K562 (cell line): ENCODE measurements around the gene SLC6A20. TPM values are rescaled to one million over a fixed set of nuclear protein-coding genes. Genes with fewer than 3 reads are reported as not detected.

Experiments
- ATAC-seq: fragments of 200-7000 bp; cut with Tn5 transposase; 3 replicates; pipeline ENCODE4 v1.9.1; 2020; ENCODE audit warnings: moderate library complexity
- BruUV-seq: library from RNA; stranded (reverse); fragments of 400-500 nt; replicated peaks from 2 replicates; lab custom pipeline; 2021; lab: Mats Ljungman, UMichigan
- CTCF ChIA-PET: fragments of 300-600 bp; formaldehyde crosslinking; extraction: SDS; loops from one replicate; lab custom pipeline; 2021; ENCODE audit warnings: low intra/inter-chr PET ratio; lab: Yijun Ruan, JAX
- POLR2A ChIA-PET: fragments of 300-600, 350-650 bp; sonication (Branson Sonifier 250); formaldehyde crosslinking; extraction: SDS; loops from one replicate; lab custom pipeline; 2021; ENCODE audit warnings: antibody characterized with exemption, inconsistent platforms; lab: Yijun Ruan, JAX
- DNase-seq, 4 experiments: peaks; one replicate each; pipeline versions ENCODE4 v3.0.0 to v3.0.0-alpha.2; 2011 to 2018; ENCODE audit warnings: low spot score in 3 of 4, mixed read lengths in 3 of 4; ENCODE audit errors: extremely low read depth in 1 of 4
- FAIRE-seq: peaks from 2 replicates; lab custom pipeline; 2011; peaks lifted over from hg19 to GRCh38; lab: Jason Lieb, UNC
- H2AFZ ChIP-seq: 2 replicates; pipeline ENCODE4 v1.6.0; 2011; ENCODE audit warnings: low read depth, low read length, control low read depth, inconsistent platforms
- H3K27ac ChIP-seq: fragments of 200-600 bp; 3 replicates; pipeline ENCODE4 v1.8.0; 2011; ENCODE audit warnings: low read depth, mild to moderate bottlenecking, control low read depth, inconsistent platforms, low read length, moderate library complexity, mixed read lengths; ENCODE audit errors: extremely low read depth
- H3K27me3 ChIP-seq, 2 experiments: fragments of 300-600 bp in 1 of 2; 2 replicates in 1 of 2; 3 replicates in 1 of 2; pipeline versions ENCODE4 v1.6.0 to v1.8.0; 2011; ENCODE audit warnings: inconsistent platforms in 2 of 2, low read length in 2 of 2, mild to moderate bottlenecking in 1 of 2, mixed read lengths in 1 of 2, moderate library complexity in 1 of 2; ENCODE audit not compliant: control insufficient read depth in 2 of 2, insufficient read depth in 2 of 2
- H3K36me3 ChIP-seq: fragments of 300-600 bp; 3 replicates; pipeline ENCODE4 v1.8.0; 2011; ENCODE audit warnings: mild to moderate bottlenecking, low read length, inconsistent platforms; ENCODE audit not compliant: control insufficient read depth, insufficient read depth
- H3K4me1 ChIP-seq, 2 experiments: fragments of 200-600 bp in 1 of 2; replicated peaks in 1 of 2; 2 replicates in 1 of 2; 3 replicates in 1 of 2; pipeline versions ENCODE4 v1.5.1 to v1.8.0; 2011; ENCODE audit warnings: inconsistent platforms in 2 of 2, low read length in 2 of 2, mild to moderate bottlenecking in 1 of 2, mixed read lengths in 1 of 2, moderate library complexity in 1 of 2; ENCODE audit not compliant: control insufficient read depth in 2 of 2, insufficient read depth in 2 of 2
- H3K4me2 ChIP-seq: 2 replicates; pipeline ENCODE4 v1.6.1; 2011; ENCODE audit warnings: low read length, control low read depth, inconsistent platforms, mixed read lengths; ENCODE audit not compliant: insufficient read depth
- H3K4me3 ChIP-seq: fragments of 200-600 bp; sonication (generic), shearing (Covaris generic); 2 replicates; pipeline ENCODE4 v1.5.1; 2016; ENCODE audit warnings: control low read depth, inconsistent platforms
- H3K79me2 ChIP-seq: fragments of 200-600 bp; 3 replicates; pipeline ENCODE4 v1.8.0; 2011; ENCODE audit warnings: low read length, inconsistent platforms; ENCODE audit not compliant: control insufficient read depth, insufficient read depth
- H3K9ac ChIP-seq, 2 experiments: 2 replicates each; pipeline versions ENCODE4 v1.6.0 to v1.6.1; 2011; ENCODE audit warnings: low read depth in 2 of 2, low read length in 2 of 2, control low read depth in 1 of 2, inconsistent platforms in 1 of 2, mild to moderate bottlenecking in 1 of 2, mixed read lengths in 1 of 2; ENCODE audit not compliant: insufficient read depth in 1 of 2
- H3K9me1 ChIP-seq: one replicate; pipeline ENCODE4 v1.6.0; 2011; ENCODE audit warnings: inconsistent platforms, mild to moderate bottlenecking, low read length, moderate library complexity; ENCODE audit not compliant: control insufficient read depth, insufficient read depth
- H3K9me3 ChIP-seq: replicated peaks from 2 replicates; pipeline ENCODE4 v1.5.1; 2011; ENCODE audit warnings: low read depth, low read length, inconsistent platforms; ENCODE audit not compliant: control insufficient read depth, insufficient read depth
- H4K20me1 ChIP-seq: replicated peaks from 2 replicates; pipeline ENCODE4 v1.6.1; 2011; ENCODE audit warnings: low read length, inconsistent platforms, mixed read lengths; ENCODE audit not compliant: control insufficient read depth, insufficient read depth
- JUNB ChIP-seq: fragments of 450-650 bp; formaldehyde crosslinking; conservative IDR thresholded peaks from 2 replicates; pipeline ENCODE4 v1.4.0; 2020; ENCODE audit warnings: mild to moderate bottlenecking
- POLR2AphosphoS5 ChIP-seq: IDR thresholded peaks from 2 replicates; pipeline ENCODE4 v1.6.1; 2011; ENCODE audit warnings: mild to moderate bottlenecking, low read depth, low read length, moderate library complexity; ENCODE audit not compliant: control insufficient read depth, insufficient read depth
- UBTF ChIP-seq, 2 experiments: IDR thresholded peaks; 2 replicates each; pipeline ENCODE4 v1.6.1; 2012; ENCODE audit warnings: improper control_type of control experiment in 2 of 2, low read depth in 2 of 2, low read length in 2 of 2, borderline replicate concordance in 1 of 2
- ZFPM2 ChIP-seq: fragments of 250-450 bp; sonication (Bioruptor Pico); IDR thresholded peaks from 2 replicates; pipeline ENCODE4 v1.5.1; 2022; ENCODE audit warnings: mild to moderate bottlenecking
- ZNF764 ChIP-seq: fragments of 250-450 bp; sonication (Bioruptor Pico); IDR thresholded peaks from 2 replicates; pipeline ENCODE4 v1.4.0; 2020; ENCODE audit warnings: low read depth, mild to moderate bottlenecking, moderate library complexity
- WGBS: fragments of 100-300 bp; shearing (Covaris generic); methylation state at CpG from one replicate; pipeline ENCODE4 v1.1.6; 2016; ENCODE audit warnings: low coverage, mixed read lengths; ENCODE audit not compliant: insufficient coverage; ENCODE audit errors: missing lambda C conversion rate; 5-methylcytosine and 5-hydroxymethylcytosine counted together
- in situ Hi-C: fragments of 300-500 bp; cut with MboI; formaldehyde crosslinking; loops from 4 replicates; pipeline ENCODE4 v1.15.0; 2018; ENCODE audit warnings: inconsistent platforms, mixed read lengths
- intact Hi-C: fragments of 100-400 bp; cut with micrococcal nuclease; formaldehyde crosslinking; loops from 2 replicates; pipeline ENCODE4 v1.14.2; 2022
- polyA plus RNA-seq, 8 experiments: library from polyadenylated mRNA; depleted of rRNA in 4 of 8; stranded (reverse) in 5 of 8; unstranded in 3 of 8; fragments of >200 nt; fragmentation: Nextera tagmentation in 2 of 8; fragmentation: Illumina TruSeq in 1 of 8; extraction: Ambion mirVana in 2 of 8; extraction: Trizol in 1 of 8; gene quantifications; 2 replicates each; pipeline versions ENCODE4 v1.2.1 to v1.2.3, GENCODE V29; 2011 to 2014; ENCODE audit warnings: inconsistent platforms in 1 of 8, missing spikeins in 1 of 8
- total RNA-seq, 7 experiments: library from RNA; depleted of rRNA in 6 of 7; stranded (reverse); fragments of >200 nt in 6 of 7; fragmentation: Illumina TruSeq in 2 of 7; extraction: Trizol in 2 of 7; gene quantifications; 2 replicates each; pipeline versions ENCODE4 v1.2.1 to v1.2.3, GENCODE V29; 2011 to 2021; ENCODE audit warnings: low replicate concordance in 1 of 7

SLC6A20 gene
- total and polyA plus RNA-seq, 9 of the 15 experiments (the other 6 are each of a cell fraction or from before 2014, with no cell fraction given): not detected

GRCh38 chr3:45821127-45821526, 24.8 kb upstream of the SLC6A20 start:
- Histone ChIP-seq H3K36me3 (0 out of 3 replicates have a peak, but pooled peaks cover 3% of the 10 kb centered on the region), H3K79me2 (no peaks in the 10 kb centered on the region), H3K27me3 (no peaks in the 10 kb centered on the region), H2AFZ (no peak overlapping the region), H3K9me1 (no peaks in the 10 kb centered on the region), H3K4me2 (no peak overlapping the region), H3K9ac (no peak overlapping the region), H4K20me1 (no peaks in the 10 kb centered on the region), H3K4me1 (no peaks in the 10 kb centered on the region), H3K27ac (no peak overlapping the region), H3K9me3 (no peaks in the 10 kb centered on the region), H3K4me3 (no peak overlapping the region)
- no peak for DNase-seq
- no peak for FAIRE-seq
- ChIA-PET CTCF (no interaction called here), POLR2A (interaction anchor here (0.6 kb wide), 1 partner anchor 29 kb away, joined by 3 read pairs; no protein-coding TSS in a partner anchor)
- in situ Hi-C loops: no loop called here
- TF ChIP-seq POLR2AphosphoS5: no peak
- no peak for TF ChIP-seq JUNB
- TF ChIP-seq ZNF764: no peak
- no peak for TF ChIP-seq UBTF (IDR thresholded peaks at IDR 0.05; ENCODE audit: borderline replicate concordance in 1 of 2, low read depth in 2 of 2, low read length in 2 of 2)
- no peak for TF ChIP-seq ZFPM2 (CRISPR knock-in tag)
- whole genome bisulfite sequencing: 0% methylated on average over 1 of the region's 1 CpG
- intact Hi-C loops: no loop called here
- ATAC-seq: no peak
- BruUV-seq: no TSS peak
